Measurements from ENCODE around the gene CTNNA3. TPM values are rescaled to one million over a fixed set of nuclear protein-coding genes. Genes with fewer than 3 reads are reported as not detected.

The CTNNA3 gene
- total and polyA plus RNA-seq, 10 donors, result 0.03 to 2.4 (median 0.76) TPM; not detected in 1

- no peak overlapping the region for H3K4me3 ChIP-seq
- no peak for TF ChIP-seq POLR2AphosphoS5 (IDR thresholded peaks at IDR 0.05)
- TF ChIP-seq, protein P1, sequence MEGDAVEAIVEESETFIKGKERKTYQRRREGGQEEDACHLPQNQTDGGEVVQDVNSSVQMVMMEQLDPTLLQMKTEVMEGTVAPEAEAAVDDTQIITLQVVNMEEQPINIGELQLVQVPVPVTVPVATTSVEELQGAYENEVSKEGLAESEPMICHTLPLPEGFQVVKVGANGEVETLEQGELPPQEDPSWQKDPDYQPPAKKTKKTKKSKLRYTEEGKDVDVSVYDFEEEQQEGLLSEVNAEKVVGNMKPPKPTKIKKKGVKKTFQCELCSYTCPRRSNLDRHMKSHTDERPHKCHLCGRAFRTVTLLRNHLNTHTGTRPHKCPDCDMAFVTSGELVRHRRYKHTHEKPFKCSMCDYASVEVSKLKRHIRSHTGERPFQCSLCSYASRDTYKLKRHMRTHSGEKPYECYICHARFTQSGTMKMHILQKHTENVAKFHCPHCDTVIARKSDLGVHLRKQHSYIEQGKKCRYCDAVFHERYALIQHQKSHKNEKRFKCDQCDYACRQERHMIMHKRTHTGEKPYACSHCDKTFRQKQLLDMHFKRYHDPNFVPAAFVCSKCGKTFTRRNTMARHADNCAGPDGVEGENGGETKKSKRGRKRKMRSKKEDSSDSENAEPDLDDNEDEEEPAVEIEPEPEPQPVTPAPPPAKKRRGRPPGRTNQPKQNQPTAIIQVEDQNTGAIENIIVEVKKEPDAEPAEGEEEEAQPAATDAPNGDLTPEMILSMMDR (IDR thresholded peaks at IDR 0.05 in 8 of 11, conservative IDR thresholded peaks at IDR 0.05 in 3 of 11), result no peak
- TF ChIP-seq POLR2A (IDR thresholded peaks at IDR 0.05), result no peak
- peaks cover 0 to 4% (median 0%) of the 10 kb centered on the region in 8 donors for H3K9me3 ChIP-seq
- H3K4me1 ChIP-seq, result no peaks in the 10 kb centered on the region
- no peak for DNase-seq
- H3K36me3 ChIP-seq, result no peaks in the 10 kb centered on the region
- no peak overlapping the region for H3K27ac ChIP-seq
- no peaks in the 10 kb centered on the region for H3K27me3 ChIP-seq (replicated peaks in 1 of 7)
- intact Hi-C loops (cut with DNase I; ENCODE audit: low total_unique reads), result no loop called here
These were observed 1743.9 kb downstream of the CTNNA3 start for GRCh38 chr10:65952086-65952485.

DNA sequence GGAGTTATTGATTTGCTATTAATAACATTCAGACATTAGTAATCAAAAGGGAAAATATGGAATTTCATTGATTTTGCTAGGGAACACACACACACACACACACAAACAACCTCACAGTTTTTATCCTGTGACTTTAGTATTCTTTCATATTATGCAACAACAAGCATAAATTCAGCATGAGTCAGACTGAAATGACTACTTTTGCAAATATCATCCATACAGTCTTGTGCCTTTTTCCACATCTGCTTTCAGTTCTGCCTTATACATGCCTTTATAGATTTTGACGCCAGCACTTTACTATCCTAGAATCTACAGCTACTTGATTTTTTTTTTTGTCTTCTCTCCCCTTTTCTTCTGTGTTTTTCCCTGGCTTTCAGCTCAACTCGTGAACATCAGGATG, 1745.9 kb downstream of the CTNNA3 start:
- no peaks in the 10 kb centered on the region for H3K4me1 ChIP-seq
- no peak for TF ChIP-seq POLR2A (IDR thresholded peaks at IDR 0.05)
- 55 to 76% (median 61%) methylated on average over 2 of the region's 2 CpGs for WGBS, 5 donors
- DNase-seq, result no peak
- H3K9me3 ChIP-seq, result peaks cover 0 to 4% (median 0%) of the 10 kb centered on the region in 8 donors
- H3K27me3 ChIP-seq (replicated peaks in 1 of 7), result no peaks in the 10 kb centered on the region
- no peak overlapping the region for H3K27ac ChIP-seq
- no peak overlapping the region for H3K4me3 ChIP-seq
- intact Hi-C loops (cut with DNase I; ENCODE audit: low total_unique reads), result no loop called here
- H3K36me3 ChIP-seq, result no peaks in the 10 kb centered on the region

GRCh38 chr10:65949526-65949925, 1746.5 kb downstream of the CTNNA3 start:
- DNase-seq, result no peak
- H3K4me3 ChIP-seq, result no peak overlapping the region
- no peaks in the 10 kb centered on the region for H3K36me3 ChIP-seq
- H3K4me1 ChIP-seq, result no peaks in the 10 kb centered on the region
- 41 to 86% (median 70%) methylated on average over 2 of the region's 2 CpGs for WGBS, 5 donors
- TF ChIP-seq POLR2AphosphoS5 (IDR thresholded peaks at IDR 0.05) (no peak), POLR2A (IDR thresholded peaks at IDR 0.05) (no peak)
- TF ChIP-seq, protein P1 (IDR thresholded peaks at IDR 0.05 in 8 of 11, conservative IDR thresholded peaks at IDR 0.05 in 3 of 11), result no peak
- intact Hi-C loops (cut with DNase I; ENCODE audit: low total_unique reads), result no loop called here
- no peak overlapping the region for H3K27ac ChIP-seq
- peaks cover 0 to 4% (median 0%) of the 10 kb centered on the region in 8 donors for H3K9me3 ChIP-seq
- H3K27me3 ChIP-seq (replicated peaks in 1 of 7), result no peaks in the 10 kb centered on the region

DNA sequence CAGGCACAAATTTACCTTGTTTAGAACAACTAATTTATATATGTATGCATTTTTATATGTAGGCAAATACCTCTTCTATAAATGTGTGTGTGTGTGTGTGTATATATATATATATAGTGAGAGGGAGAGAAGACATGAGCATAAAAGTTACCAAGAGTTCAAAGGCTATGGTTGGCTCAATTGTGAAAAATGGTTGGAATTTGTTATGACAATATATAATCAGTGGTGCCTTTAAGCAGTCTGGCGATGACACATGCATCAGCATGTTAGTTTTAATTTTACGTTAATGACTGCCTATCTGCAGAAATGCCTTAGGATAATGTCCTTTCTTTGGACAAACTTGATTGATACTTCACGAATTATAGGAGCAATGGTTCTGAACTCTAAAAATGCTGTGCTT, 1750.9 kb downstream of the CTNNA3 start:
- Histone ChIP-seq H3K9me3 (no peaks in the 10 kb centered on the region), H3K27ac (no peak overlapping the region), H3K27me3 (replicated peaks in 1 of 7) (no peaks in the 10 kb centered on the region), H3K4me1 (no peaks in the 10 kb centered on the region), H3K4me3 (no peak overlapping the region), H3K36me3 (no peaks in the 10 kb centered on the region)
- TF ChIP-seq POLR2AphosphoS5 (IDR thresholded peaks at IDR 0.05) (no peak), POLR2A (IDR thresholded peaks at IDR 0.05) (no peak)
- TF ChIP-seq, protein P1 (IDR thresholded peaks at IDR 0.05 in 8 of 11, conservative IDR thresholded peaks at IDR 0.05 in 3 of 11), result no peak
- DNase-seq, result no peak
- WGBS, 5 donors, result 79 to 86% (median 84%) methylated on average over 3 of the region's 3 CpGs
- intact Hi-C loops (cut with DNase I; ENCODE audit: low total_unique reads), result no loop called here

GRCh38 chr10:65943451-65943850, 1752.5 kb downstream of the CTNNA3 start:
- Histone ChIP-seq H3K4me3 (no peak overlapping the region), H3K4me1 (no peaks in the 10 kb centered on the region), H3K27me3 (replicated peaks in 1 of 7) (no peaks in the 10 kb centered on the region), H3K27ac (no peak overlapping the region), H3K9me3 (no peaks in the 10 kb centered on the region), H3K36me3 (no peaks in the 10 kb centered on the region)
- TF ChIP-seq, protein P1 (IDR thresholded peaks at IDR 0.05 in 8 of 11, conservative IDR thresholded peaks at IDR 0.05 in 3 of 11), result no peak
- TF ChIP-seq POLR2A (IDR thresholded peaks at IDR 0.05) (no peak), POLR2AphosphoS5 (IDR thresholded peaks at IDR 0.05) (no peak)
- WGBS, 5 donors, result 66 to 87% (median 79%) methylated on average over 2 of the region's 2 CpGs
- intact Hi-C loops (cut with DNase I; ENCODE audit: low total_unique reads), result no loop called here
- DNase-seq, result no peak

All from spleen (tissue), 11 donors.